GM21381 (cell line): ENCODE data around the gene ZKSCAN1.

Source experiments
- ATAC-seq: cut with Tn5 transposase; IDR thresholded peaks from one replicate; pipeline ENCODE4 v1.9.1; 2021; ENCODE audit warnings: mild to moderate bottlenecking, moderate library complexity; ENCODE audit not compliant: unreplicated experiment

The ZKSCAN1 gene

DNA sequence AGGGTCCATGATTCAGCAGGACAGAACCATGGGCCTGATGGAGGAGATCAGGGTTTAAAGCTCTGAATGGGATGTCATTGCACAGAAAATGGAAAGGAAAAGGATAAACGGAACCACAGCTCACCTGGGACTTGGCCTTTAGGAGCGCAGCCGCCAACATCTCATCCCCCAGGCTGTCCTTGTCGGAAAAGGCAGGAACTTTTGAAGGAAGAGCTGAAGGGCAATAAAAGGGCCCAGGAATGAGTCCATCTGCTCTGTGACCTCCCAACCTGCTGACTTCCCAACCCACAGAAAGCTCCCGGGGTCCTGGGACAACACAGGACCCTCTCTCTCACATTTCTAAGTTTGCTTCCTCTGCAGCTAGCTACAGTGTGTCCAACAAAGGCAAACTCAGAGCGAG is 60.0 kb downstream of the ZKSCAN1 start:
- no peak for ATAC-seq

GRCh38 chr7:100077205-100077604 is 61.8 kb downstream of the ZKSCAN1 start:
- ATAC-seq, result no peak

- ATAC-seq, result no peak
Observed at GRCh38 chr7:100079024-100079560, 63.7 kb downstream of the ZKSCAN1 start.

DNA sequence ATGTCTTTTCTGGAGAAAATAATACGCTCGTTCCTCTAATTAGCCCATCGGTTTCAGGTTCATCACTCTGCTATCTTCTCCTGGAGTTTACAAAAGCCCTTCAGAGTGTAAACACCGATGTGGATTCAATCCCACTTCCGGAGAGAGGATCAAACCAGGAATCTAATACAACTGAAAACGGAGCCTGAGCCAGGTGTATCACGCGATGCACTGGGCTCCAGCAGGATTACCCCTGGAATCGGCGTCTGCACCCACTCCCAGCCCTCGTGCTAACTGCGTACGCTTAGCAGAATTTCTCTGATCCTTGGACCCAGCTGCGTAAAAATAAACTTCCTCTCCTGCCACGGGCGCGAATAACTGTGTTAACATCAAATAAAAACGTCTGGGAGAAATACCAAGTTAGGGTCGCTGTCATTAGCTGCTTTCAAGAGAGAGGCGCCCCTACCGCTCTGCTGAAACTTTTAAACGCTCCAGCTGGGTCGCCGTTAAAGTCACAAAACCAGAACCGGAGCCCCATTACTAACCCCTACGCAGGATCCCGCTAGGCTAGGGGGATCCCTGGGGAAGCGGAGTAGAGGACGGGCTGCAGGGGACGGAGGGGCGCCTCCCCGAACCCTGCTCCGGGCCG is 65.6 kb downstream of the ZKSCAN1 start:
- ATAC-seq, result no peak

DNA sequence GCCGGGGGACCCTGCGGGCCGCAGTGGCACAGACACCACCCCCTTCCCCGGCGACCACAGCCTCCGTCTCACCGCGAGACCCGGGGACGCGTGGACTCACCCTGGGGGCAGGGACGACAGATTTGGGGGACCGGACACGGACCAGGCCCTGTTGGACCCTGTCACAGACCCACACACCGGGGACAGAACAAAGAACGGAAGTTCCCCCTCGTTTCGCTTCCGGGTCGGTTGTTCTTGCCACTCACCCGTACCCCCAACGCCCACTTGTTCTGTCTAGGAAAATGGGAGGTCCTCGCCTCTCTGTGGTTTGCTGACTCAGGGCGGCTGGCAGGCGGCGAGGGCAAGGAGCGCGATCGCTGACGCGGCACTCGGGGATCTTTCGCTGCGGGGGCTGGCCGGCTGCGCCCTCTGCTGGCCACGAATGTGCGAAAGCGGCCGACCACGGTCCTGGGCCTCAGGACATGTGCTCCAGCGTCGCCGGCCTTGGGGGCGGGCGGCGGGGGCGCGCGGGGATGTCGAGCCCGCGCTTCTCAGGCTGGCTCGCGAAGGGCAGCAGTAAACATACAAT is 66.2 kb downstream of the ZKSCAN1 start, which contains the start of gene ZNF3:
TSS of gene ZNF3 (minus strand) at position 189 of the 568 bp plus-strand sequence. CDS start 4,366 bp downstream, outside the sequence.
- ATAC-seq, result peak; percentile 87

DNA sequence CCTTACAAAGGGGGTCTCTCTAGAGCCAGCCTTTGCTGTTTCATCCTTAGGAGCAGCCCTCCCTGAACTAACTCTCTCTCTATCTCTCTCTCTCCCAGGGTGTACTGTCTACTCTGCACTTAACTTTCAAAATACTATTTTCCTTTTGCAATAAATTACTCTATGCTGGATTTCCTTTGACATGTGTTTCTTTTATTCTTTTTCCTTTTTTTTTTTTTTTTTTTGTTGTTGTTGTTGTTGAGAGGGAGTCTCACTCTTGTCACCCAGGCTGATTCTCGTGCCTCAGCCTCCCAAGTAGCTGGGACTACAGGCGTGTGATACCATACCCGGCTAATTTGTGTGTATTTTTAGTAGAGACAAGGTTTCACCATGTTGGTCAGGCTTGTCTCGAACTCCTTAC is 67.6 kb downstream of the ZKSCAN1 start:
- no peak for ATAC-seq

DNA sequence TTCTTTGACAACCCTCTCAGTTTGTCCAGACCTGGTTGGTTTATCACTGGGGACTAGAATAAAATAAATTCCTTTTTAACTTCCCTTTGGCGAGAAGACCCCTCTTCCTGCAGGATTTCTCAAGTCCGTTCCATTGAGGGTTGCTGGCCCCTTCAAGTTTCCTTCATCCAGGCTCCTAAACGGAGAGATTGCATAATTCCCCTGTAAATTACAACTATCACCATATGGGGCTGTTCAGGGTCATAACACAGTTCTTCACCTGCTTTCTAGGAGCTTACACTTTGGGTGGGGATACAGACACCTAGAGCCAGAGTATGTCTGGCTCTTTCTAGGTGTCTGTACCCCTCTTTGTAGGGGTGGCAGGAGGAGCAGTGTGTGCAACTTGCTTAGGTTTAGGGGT is 70.1 kb downstream of the ZKSCAN1 start:
- no peak for ATAC-seq

- no peak for ATAC-seq
Observed at GRCh38 chr7:100087055-100087750, 71.8 kb downstream of the ZKSCAN1 start.

GRCh38 chr7:100088095-100088620 is 72.8 kb downstream of the ZKSCAN1 start:
- peak; percentile 4 for ATAC-seq

- peak; percentile 62 for ATAC-seq
Observed at GRCh38 chr7:100088621-100089457, 73.4 kb downstream of the ZKSCAN1 start, which contains the start of gene COPS6. TSS of gene COPS6 (plus strand) at chr7:100088969. CDS start at chr7:100088991, 22 bp downstream.

- no peak for ATAC-seq
Observed at GRCh38 chr7:100089458-100090196, 74.2 kb downstream of the ZKSCAN1 start.

- ATAC-seq, result no peak
Observed at GRCh38 chr7:100090527-100091410, 75.4 kb downstream of the ZKSCAN1 start.
